CD14-positive monocyte (primary cell): ENCODE measurements around the gene PCDHGB4. TPM values are rescaled to one million over a fixed set of nuclear protein-coding genes. Genes with fewer than 3 reads are reported as not detected.

Experiments used
- DNase-seq, 3 donors: peaks; one replicate each; pipeline ENCODE4 v3.0.0-alpha.2; 2011 to 2022
- H2AFZ ChIP-seq: 2 replicates; pipeline ENCODE4 v1.6.0; 2012; ENCODE audit warnings: mild to moderate bottlenecking, low read depth, low read length, inconsistent platforms; ENCODE audit not compliant: insufficient read depth, poor library complexity, severe bottlenecking
- H3K27ac ChIP-seq, 2 donors: 1 replicate in 1 of 2; 2 replicates in 1 of 2; pipeline ENCODE4 v1.5.1; 2012 to 2013; ENCODE audit warnings: low read length in 2 of 2, control low read depth in 1 of 2, inconsistent platforms in 1 of 2, low read depth in 1 of 2, mild to moderate bottlenecking in 1 of 2
- H3K27me3 ChIP-seq, 2 donors: one replicate each; pipeline versions ENCODE4 v1.6.0 to v1.6.1; 2011 to 2013; ENCODE audit warnings: low read length in 2 of 2; ENCODE audit not compliant: control insufficient read depth in 2 of 2, insufficient read depth in 2 of 2
- H3K36me3 ChIP-seq, 2 donors: replicated peaks in 1 of 2; 1 replicate in 1 of 2; 2 replicates in 1 of 2; pipeline versions ENCODE4 v1.5.1 to v1.6.1; 2012 to 2013; ENCODE audit warnings: low read length in 2 of 2, control low read depth in 1 of 2, inconsistent platforms in 1 of 2, mild to moderate bottlenecking in 1 of 2; ENCODE audit not compliant: insufficient read depth in 2 of 2, control insufficient read depth in 1 of 2
- H3K4me1 ChIP-seq, 2 donors: 1 replicate in 1 of 2; 2 replicates in 1 of 2; pipeline versions ENCODE4 v1.5.1 to v1.6.1; 2012 to 2013; ENCODE audit warnings: low read length in 2 of 2, control low read depth in 1 of 2, inconsistent platforms in 1 of 2, mild to moderate bottlenecking in 1 of 2, moderate library complexity in 1 of 2; ENCODE audit not compliant: insufficient read depth in 2 of 2, control insufficient read depth in 1 of 2
- H3K4me2 ChIP-seq: replicated peaks from 2 replicates; pipeline ENCODE3; 2012; ENCODE audit warnings: low read length, moderate library complexity, mild to moderate bottlenecking; ENCODE audit not compliant: poor library complexity, severe bottlenecking; ENCODE audit errors: extremely low read depth
- H3K4me3 ChIP-seq, 3 experiments: fragments of 200-600 bp in 1 of 3; sonication (generic) in 1 of 3; replicated peaks in 1 of 3; 1 replicate in 2 of 3; 2 replicates in 1 of 3; pipeline ENCODE4 v1.5.1; 2011 to 2013; ENCODE audit warnings: low read length in 3 of 3, mild to moderate bottlenecking in 3 of 3, control low read depth in 2 of 3, low read depth in 2 of 3, inconsistent platforms in 1 of 3, moderate library complexity in 1 of 3
- H3K79me2 ChIP-seq: 2 replicates; pipeline ENCODE4 v1.6.0; 2012; ENCODE audit warnings: mild to moderate bottlenecking, control low read depth, inconsistent platforms, low read length, moderate library complexity; ENCODE audit not compliant: insufficient read depth
- H3K9ac ChIP-seq: 2 replicates; pipeline ENCODE4 v1.6.0; 2017; ENCODE audit warnings: low read length, mild to moderate bottlenecking; ENCODE audit not compliant: insufficient read depth, poor library complexity, severe bottlenecking
- H3K9me3 ChIP-seq, 2 donors: replicated peaks in 1 of 2; 1 replicate in 1 of 2; 2 replicates in 1 of 2; pipeline versions ENCODE4 v1.5.1 to v1.6.1; 2012 to 2013; ENCODE audit warnings: low read length in 2 of 2, control low read depth in 1 of 2; ENCODE audit not compliant: control insufficient read depth in 1 of 2, insufficient read depth in 1 of 2
- H4K20me1 ChIP-seq: 2 replicates; pipeline ENCODE4 v1.6.0; 2012; ENCODE audit warnings: mild to moderate bottlenecking, low read length, control low read depth, moderate library complexity; ENCODE audit not compliant: insufficient read depth
- H3K27ac Mint-ChIP-seq, 7 donors: one replicate each; pipeline ENCODE4 v1.8.0; 2020; ENCODE audit warnings: mild to moderate bottlenecking in 7 of 7, mixed read lengths in 7 of 7, moderate library complexity in 6 of 7, inconsistent platforms in 2 of 7
- H3K27me3 Mint-ChIP-seq, 3 donors: one replicate each; pipeline ENCODE4 v1.8.0; 2021 to 2022; ENCODE audit warnings: low read depth in 3 of 3, mild to moderate bottlenecking in 3 of 3, mixed read lengths in 3 of 3, moderate library complexity in 3 of 3, inconsistent platforms in 1 of 3
- H3K36me3 Mint-ChIP-seq, 2 donors: one replicate each; pipeline ENCODE4 v1.8.0; 2020; ENCODE audit warnings: mixed read lengths in 2 of 2, inconsistent platforms in 1 of 2, mild to moderate bottlenecking in 1 of 2
- H3K4me1 Mint-ChIP-seq: one replicate; pipeline ENCODE4 v1.8.0; 2020; ENCODE audit warnings: mild to moderate bottlenecking, mixed read lengths
- H3K4me3 Mint-ChIP-seq, 2 donors: one replicate each; pipeline ENCODE4 v1.8.0; 2020; ENCODE audit warnings: mild to moderate bottlenecking in 2 of 2, mixed read lengths in 2 of 2, moderate library complexity in 1 of 2
- H3K9me3 Mint-ChIP-seq, 7 donors: one replicate each; pipeline ENCODE4 v1.8.0; 2020 to 2022; ENCODE audit warnings: mixed read lengths in 7 of 7, mild to moderate bottlenecking in 6 of 7, moderate library complexity in 6 of 7, inconsistent platforms in 2 of 7
- CTCF ChIP-seq: fragments of 200-600 bp; IDR thresholded peaks from one replicate; pipeline ENCODE4 v1.8.0; 2022; ENCODE audit warnings: antibody characterized with exemption, mild to moderate bottlenecking
- WGBS: methylation state at CpG from one replicate; pipeline ENCODE4 v1.1.5; 2013; ENCODE audit warnings: missing lambda C conversion rate; ENCODE audit not compliant: insufficient coverage; 5-methylcytosine and 5-hydroxymethylcytosine counted together
- intact Hi-C, 2 donors: fragments of 100-400 bp; cut with micrococcal nuclease; formaldehyde crosslinking; loops; one replicate each; pipeline versions ENCODE4 v1.15.0 to v1.15.1; 2023
- polyA plus RNA-seq, 3 donors: library from polyadenylated mRNA; depleted of rRNA in 1 of 3; unstranded in 2 of 3; stranded (reverse) in 1 of 3; fragments of 300-500 nt in 2 of 3; fragments of >200 nt in 1 of 3; fragmentation: Illumina TruSeq in 2 of 3; gene quantifications; 1 replicate in 2 of 3; 2 replicates in 1 of 3; pipeline ENCODE4 v1.2.3, GENCODE V29; 2012 to 2021

PCDHGB4 gene
- polyA plus RNA-seq, 3 donors = not detected

DNA sequence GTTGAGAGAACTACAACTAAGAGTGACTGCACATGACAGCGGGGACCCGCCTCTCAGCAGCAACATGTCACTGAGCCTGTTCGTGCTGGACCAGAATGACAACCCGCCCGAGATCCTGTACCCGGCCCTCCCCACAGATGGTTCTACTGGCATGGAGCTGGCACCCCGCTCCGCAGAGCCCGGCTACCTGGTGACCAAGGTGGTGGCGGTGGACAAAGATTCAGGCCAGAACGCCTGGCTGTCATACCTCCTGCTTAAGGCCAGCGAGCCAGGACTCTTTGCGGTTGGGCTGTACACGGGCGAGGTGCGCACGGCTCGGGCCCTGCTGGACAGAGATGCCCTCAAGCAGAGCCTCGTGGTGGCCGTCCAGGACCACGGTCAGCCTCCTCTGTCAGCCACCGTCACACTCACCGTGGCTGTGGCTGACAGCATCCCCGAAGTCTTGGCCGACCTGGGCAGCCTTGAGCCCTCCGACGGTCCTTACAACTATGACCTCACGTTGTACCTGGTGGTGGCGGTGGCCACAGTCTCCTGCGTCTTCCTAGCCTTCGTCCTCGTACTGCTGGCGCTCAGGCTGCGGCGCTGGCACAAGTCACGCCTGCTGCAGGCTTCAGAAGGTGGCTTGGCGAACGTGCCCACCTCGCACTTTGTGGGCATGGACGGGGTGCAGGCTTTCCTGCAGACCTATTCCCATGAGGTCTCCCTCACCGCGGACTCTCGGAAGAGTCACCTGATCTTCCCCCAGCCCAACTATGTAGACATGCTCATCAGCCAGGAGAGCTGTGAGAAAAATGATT lies 2.8 kb upstream of the PCDHGB4 start:
- peaks cover 44 to 91% of the 10 kb centered on the region in 2 donors for H3K27me3 ChIP-seq
- TF ChIP-seq CTCF = no peak
- peaks cover 6% of the 10 kb centered on the region for H3K4me1 Mint-ChIP-seq
- H4K20me1 ChIP-seq = no peaks in the 10 kb centered on the region
- H3K9me3 Mint-ChIP-seq = peaks cover 37 to 72% (median 63%) of the 10 kb centered on the region in 7 donors
- no peak overlapping the region for H3K9ac ChIP-seq
- no peaks in the 10 kb centered on the region for H3K4me1 ChIP-seq
- peak overlapping the region; percentile 16 to 51 for H3K4me3 Mint-ChIP-seq
- H3K36me3 ChIP-seq = no peaks in the 10 kb centered on the region
- H3K27ac ChIP-seq = no peak overlapping the region
- H3K79me2 ChIP-seq = no peaks in the 10 kb centered on the region
- peak overlapping the region in 1 of 7 donors; percentile 16 for H3K27ac Mint-ChIP-seq
- H3K4me2 ChIP-seq = no peak overlapping the region
- DNase-seq = no peak
- H2AFZ ChIP-seq = no peak overlapping the region
- WGBS = 49% methylated on average over 40 of the region's 43 CpGs
- H3K9me3 ChIP-seq = peaks cover 44 to 70% of the 10 kb centered on the region in 2 donors
- intact Hi-C loops = no loop called here
- H3K36me3 Mint-ChIP-seq = peaks cover 3 to 9% of the 10 kb centered on the region in 2 donors
- H3K4me3 ChIP-seq = no peak overlapping the region
- peaks cover 47 to 78% (median 70%) of the 10 kb centered on the region in 3 donors for H3K27me3 Mint-ChIP-seq

- WGBS = no CpG with 5 or more reads among the region's 10 CpGs
- DNase-seq = no peak
- TF ChIP-seq CTCF = no peak
- Histone ChIP-seq H3K79me2 (no peaks in the 10 kb centered on the region), H4K20me1 (no peaks in the 10 kb centered on the region), H3K27ac (no peak overlapping the region), H3K9me3 (peaks cover 50 to 95% of the 10 kb centered on the region in 2 donors), H3K9ac (no peak overlapping the region), H3K4me3 (no peak overlapping the region), H3K4me2 (no peak overlapping the region), H2AFZ (no peak overlapping the region), H3K4me1 (no peaks in the 10 kb centered on the region), H3K36me3 (no peaks in the 10 kb centered on the region), H3K27me3 (peaks cover 39 to 96% of the 10 kb centered on the region in 2 donors)
- Mint-ChIP-seq H3K27ac (no peak overlapping the region), H3K4me3 (peak overlapping the region in 1 of 2 donors; percentile 63), H3K4me1 (peaks cover 5% of the 10 kb centered on the region), H3K27me3 (peaks cover 45 to 79% (median 77%) of the 10 kb centered on the region in 3 donors), H3K9me3 (peaks cover 40 to 81% (median 64%) of the 10 kb centered on the region in 7 donors), H3K36me3 (peaks cover 7 to 13% of the 10 kb centered on the region in 2 donors)
- intact Hi-C loops = no loop called here
Observed at GRCh38 chr5:141388661-141389060, 1.2 kb downstream of the PCDHGB4 start.
